Astrocyte of the cerebellum (primary cell): ENCODE measurements around the gene SLIT3.

ENCODE experiments used
- DNase-seq: peaks from one replicate; pipeline ENCODE4 v3.0.0-alpha.2; 2011; ENCODE audit warnings: low read depth
- H3K4me3 ChIP-seq: 2 replicates; pipeline ENCODE4 v1.5.1; 2011; ENCODE audit warnings: mild to moderate bottlenecking, low read depth, low read length, moderate library complexity
- CTCF ChIP-seq: IDR thresholded peaks from 2 replicates; pipeline ENCODE4 v1.5.1; 2012; ENCODE audit warnings: low read length, low read depth, moderate library complexity, mild to moderate bottlenecking; ENCODE audit errors: missing control alignments
- in situ Hi-C: cut with HindIII; loops from 2 replicates; pipeline ENCODE4 v1.10.0; 2017; ENCODE audit warnings: low sequenced_read_pairs

SLIT3 gene

DNA sequence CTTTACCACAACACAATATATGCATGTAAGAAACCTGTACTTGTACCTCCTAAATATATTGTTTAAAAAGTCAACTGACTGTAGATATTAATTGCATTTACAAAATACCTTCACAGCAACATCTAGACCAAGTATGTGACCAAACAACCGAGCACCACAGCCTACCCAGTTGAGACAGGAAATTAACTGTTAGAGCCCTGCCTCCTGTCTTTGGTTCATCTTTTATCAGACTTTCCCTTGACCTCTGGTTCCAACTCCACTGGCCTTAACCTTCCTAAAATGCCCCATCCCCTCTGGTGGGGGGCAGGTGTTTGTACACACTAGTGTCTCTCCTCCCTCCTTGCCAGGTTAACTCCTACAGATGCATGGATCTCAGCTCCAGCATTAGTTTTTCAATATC is 566.8 kb downstream of the SLIT3 start:
- no peak overlapping the region for H3K4me3 ChIP-seq
- no peak for DNase-seq
- no peak for TF ChIP-seq CTCF
- in situ Hi-C loops, result loop anchor here (5.0 kb wide), 1 partner anchor 78 kb away; no protein-coding TSS in a partner anchor

GRCh38 chr5:168728546-168729211 is 572.3 kb downstream of the SLIT3 start:
- no peak overlapping the region for H3K4me3 ChIP-seq
- in situ Hi-C loops, result no loop called here
- TF ChIP-seq CTCF, result no peak
- no peak for DNase-seq

DNA sequence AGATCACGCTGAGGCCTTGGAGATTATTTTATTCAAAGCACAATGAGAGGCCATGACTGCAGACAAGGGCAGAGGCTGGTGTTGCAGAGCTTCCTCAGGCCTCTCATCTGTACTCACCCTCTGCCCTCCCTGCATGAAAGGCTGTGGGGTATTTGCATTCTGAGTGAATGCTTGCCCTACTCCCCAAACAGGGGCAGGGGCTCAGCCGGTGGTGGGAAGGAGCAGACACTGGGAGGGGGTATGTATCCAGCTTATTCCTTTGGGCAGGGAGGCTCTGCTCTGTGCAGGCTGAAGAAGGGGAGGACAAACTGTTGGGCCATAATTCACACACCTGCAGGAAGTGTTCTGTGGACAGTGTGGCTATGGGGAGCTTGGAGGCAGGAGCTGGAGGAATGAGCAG is 573.4 kb downstream of the SLIT3 start:
- no peak for DNase-seq
- H3K4me3 ChIP-seq, result no peak overlapping the region
- no peak for TF ChIP-seq CTCF
- in situ Hi-C loops, result no loop called here

- no peak for TF ChIP-seq CTCF
- H3K4me3 ChIP-seq, result no peak overlapping the region
- in situ Hi-C loops, result no loop called here
- DNase-seq, result no peak
Observed at GRCh38 chr5:168726342-168726741, 574.6 kb downstream of the SLIT3 start.

DNA sequence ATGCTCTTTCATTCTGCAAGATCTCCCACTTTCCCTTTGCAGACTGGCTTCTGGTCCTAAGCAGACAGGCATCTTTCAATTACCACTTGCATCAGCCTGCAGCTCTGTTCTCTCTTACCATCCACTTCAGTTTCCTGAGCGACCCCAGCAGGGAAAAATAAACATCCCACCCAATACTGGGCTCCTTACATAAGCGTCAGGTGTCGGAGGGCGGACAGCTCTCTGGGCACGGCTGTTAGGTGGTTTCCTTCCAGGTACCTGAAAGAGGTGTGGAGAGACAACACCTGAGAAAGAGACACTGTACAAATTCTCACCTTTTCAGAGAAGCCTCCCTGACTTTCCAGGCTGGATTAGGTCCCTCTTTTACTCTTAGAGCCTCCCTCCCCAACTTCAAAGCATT is 576.7 kb downstream of the SLIT3 start:
- H3K4me3 ChIP-seq, result no peak overlapping the region
- TF ChIP-seq CTCF, result no peak
- in situ Hi-C loops, result no loop called here
- no peak for DNase-seq

DNA sequence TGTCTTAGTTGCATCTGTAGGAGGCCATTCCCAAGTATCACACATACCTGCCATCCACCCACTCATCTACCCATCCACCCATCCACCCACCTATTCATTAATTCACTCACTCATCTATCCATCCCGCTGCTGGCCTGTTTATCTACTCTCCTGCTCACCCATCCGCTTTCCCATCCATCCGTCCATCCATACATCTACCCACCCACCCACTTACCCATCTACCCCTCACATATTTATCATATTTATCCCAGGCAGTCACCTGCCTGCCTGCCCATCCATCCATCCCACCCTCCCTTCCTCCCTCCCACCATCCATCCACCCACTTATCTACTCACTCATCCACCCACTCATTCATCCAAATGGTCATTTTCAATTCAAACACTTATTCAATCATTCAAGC is 577.9 kb downstream of the SLIT3 start:
- no peak for DNase-seq
- no peak overlapping the region for H3K4me3 ChIP-seq
- in situ Hi-C loops, result no loop called here
- no peak for TF ChIP-seq CTCF
